Motor neuron (in vitro differentiated cells): ENCODE measurements around the gene PLA2G6. TPM values are rescaled to one million over a fixed set of nuclear protein-coding genes. Genes with fewer than 3 reads are reported as not detected.
A peak's percentile ranks its signal among the peaks of the same experiment; 100 is the strongest.

ENCODE experiments used
- ATAC-seq, 8 experiments: fragments of 200-7000 bp; cut with Tn5 transposase; replicated peaks in 6 of 8; 2 replicates each; pipeline ENCODE4 v1.8.0; 2021; ENCODE audit warnings: mild to moderate bottlenecking in 8 of 8, moderate library complexity in 8 of 8
- H3K27ac ChIP-seq, 2 donors: fragments of 250-450 bp; sonication (Bioruptor Pico); 2 replicates each; pipeline ENCODE4 v1.9.0; 2021; ENCODE audit warnings: antibody characterized with exemption in 2 of 2, mild to moderate bottlenecking in 2 of 2, moderate library complexity in 1 of 2
- H3K4me1 ChIP-seq, 2 donors: fragments of 250-450 bp; sonication (Bioruptor Pico); replicated peaks in 1 of 2; 2 replicates each; pipeline ENCODE4 v1.6.1; 2021; ENCODE audit warnings: antibody characterized with exemption in 2 of 2, mild to moderate bottlenecking in 2 of 2, moderate library complexity in 1 of 2
- H3K4me3 ChIP-seq, 5 donors: fragments of 250-450 bp; sonication (Bioruptor Pico); 2 replicates each; pipeline ENCODE4 v1.9.0; 2021; ENCODE audit warnings: antibody characterized with exemption in 5 of 5, mild to moderate bottlenecking in 5 of 5, moderate library complexity in 4 of 5
- WGBS, 10 experiments: fragments of 450-650 bp; shearing (Covaris generic); methylation state at CpG; one replicate each; pipeline ENCODE4 v1.0.0; 2022; 5-methylcytosine and 5-hydroxymethylcytosine counted together
- in situ Hi-C, 9 experiments: fragments of 400-800 bp; cut with MboI; loops; one replicate each; pipeline ENCODE4 v1.15.0; 2021; ENCODE audit warnings: low sequenced_read_pairs in 9 of 9, low pct_unique_long_range_greater_than_20kb in 2 of 9; ENCODE audit not compliant: unreplicated experiment in 9 of 9
- total RNA-seq, 8 experiments: library from RNA; unstranded; fragments of 300-600 nt; gene quantifications; 2 replicates each; pipeline versions ENCODE4 v1.2.3 to v1.2.4, GENCODE V29; 2022

The PLA2G6 gene
- total RNA-seq, 8 experiments from 2014 or later = 8.6 to 56.8 (median 16.6) TPM

DNA sequence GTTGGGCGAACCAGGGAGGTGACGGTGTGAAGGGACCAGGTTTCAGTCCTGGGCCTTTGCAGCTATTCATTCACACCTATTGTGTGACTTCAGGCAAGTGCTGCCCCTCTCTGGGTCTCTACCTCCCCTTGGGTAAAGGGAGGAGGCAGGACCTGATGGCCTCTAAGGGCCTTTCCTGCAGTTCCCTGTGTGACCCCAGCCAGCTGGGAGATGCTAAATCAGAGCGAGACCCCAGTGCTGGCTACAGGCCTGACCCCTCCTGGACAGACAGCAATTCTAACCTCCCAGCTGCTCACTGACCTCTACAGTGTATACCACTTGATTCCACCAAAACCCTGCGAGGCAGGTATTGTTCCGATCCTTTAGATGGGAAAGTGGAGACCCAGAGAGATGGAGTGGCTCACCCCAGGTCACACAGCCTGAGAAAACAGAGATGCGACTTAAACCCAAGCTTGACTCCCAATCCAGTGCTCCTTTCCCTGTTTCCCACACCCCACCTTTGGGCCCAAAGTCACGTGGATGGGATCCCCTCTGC, 26.3 kb upstream of the PLA2G6 start:
- Histone ChIP-seq H3K4me1 (peaks cover 2 to 5% of the 10 kb centered on the region in 2 donors), H3K4me3 (no peak overlapping the region), H3K27ac (no peak overlapping the region)
- in situ Hi-C loops = no loop called here
- no peak for ATAC-seq
- WGBS, 10 experiments = 54 to 100% (median 86%) methylated on average over 1 to 4 of the region's 7 CpGs; no CpG with 5 or more reads in 4 of the 10 experiments

DNA sequence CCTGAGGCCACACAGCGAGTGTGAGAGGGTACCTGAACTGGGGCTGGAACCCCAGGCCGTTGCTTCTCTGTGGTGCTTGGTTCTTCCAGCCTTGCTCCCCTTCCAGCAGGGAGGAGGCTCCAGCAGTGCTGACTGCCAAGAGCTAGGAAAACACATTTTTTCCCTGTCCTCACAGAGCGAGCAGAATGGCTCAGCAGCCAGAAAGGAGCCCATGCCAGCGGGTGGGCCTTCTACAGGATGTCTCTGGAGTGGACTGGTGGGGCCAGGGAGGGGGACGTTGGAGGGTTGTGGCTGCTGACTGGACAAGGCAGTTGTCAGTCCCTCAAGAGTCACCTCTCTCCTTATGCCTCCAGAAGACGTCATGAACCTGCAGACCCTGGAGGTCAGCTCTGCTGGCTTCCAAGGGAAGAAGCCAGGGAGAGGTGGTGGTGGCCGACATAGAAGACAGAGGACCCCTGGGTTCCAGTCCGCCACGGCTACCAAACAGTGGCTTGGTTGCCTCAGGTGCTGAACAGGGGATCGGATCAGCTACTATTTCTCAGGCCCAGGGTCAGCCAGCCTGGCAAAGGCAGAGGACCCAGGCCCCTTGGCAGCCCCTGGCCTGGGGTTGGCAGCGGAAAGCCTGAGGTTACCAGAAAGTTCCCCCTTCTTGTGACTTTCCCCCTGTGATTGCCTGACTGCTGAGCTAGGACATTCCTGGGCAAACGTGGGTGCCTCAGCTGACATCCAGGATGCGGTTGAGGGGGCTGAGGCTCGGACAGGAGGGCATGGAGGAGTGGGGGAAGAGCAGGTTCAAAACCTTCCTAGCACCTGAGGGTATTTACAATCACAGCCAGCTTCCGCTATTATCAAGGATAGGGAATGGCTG, 23.9 kb upstream of the PLA2G6 start:
- H3K4me3 ChIP-seq = no peak overlapping the region
- peaks cover 2 to 10% of the 10 kb centered on the region in 2 donors for H3K4me1 ChIP-seq
- no peak overlapping the region for H3K27ac ChIP-seq
- ATAC-seq = peak in 3 of 8 experiments; percentile 0
- in situ Hi-C loops = no loop called here
- WGBS, 10 experiments = 20 to 100% (median 83%) methylated on average over 1 to 5 of the region's 15 CpGs; no CpG with 5 or more reads in 3 of the 10 experiments

DNA sequence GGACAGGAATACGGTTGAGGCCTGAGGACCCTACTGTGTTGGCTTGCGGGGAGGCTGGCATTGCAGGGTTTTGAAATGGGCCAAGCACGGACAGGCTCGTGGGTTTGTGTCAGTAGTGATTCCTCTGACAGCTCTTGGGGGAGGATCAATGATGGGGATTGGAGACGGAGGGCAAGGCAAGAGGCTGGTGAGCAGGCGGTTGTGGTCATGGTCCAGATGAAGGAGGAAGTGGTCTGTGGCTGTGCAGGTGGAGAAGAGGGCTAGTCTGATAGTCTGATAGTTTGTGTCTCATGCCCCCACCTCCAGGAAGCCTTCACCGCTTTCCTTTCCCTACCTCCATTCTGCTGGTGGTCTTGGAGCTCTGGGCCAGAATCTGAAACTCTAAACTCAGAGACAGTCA, 23.2 kb upstream of the PLA2G6 start:
- no peak overlapping the region for H3K27ac ChIP-seq
- 27 to 100% (median 85%) methylated on average over 1 to 6 of the region's 7 CpGs; no CpG with 5 or more reads in 2 of the 10 experiments for WGBS, 10 experiments

DNA sequence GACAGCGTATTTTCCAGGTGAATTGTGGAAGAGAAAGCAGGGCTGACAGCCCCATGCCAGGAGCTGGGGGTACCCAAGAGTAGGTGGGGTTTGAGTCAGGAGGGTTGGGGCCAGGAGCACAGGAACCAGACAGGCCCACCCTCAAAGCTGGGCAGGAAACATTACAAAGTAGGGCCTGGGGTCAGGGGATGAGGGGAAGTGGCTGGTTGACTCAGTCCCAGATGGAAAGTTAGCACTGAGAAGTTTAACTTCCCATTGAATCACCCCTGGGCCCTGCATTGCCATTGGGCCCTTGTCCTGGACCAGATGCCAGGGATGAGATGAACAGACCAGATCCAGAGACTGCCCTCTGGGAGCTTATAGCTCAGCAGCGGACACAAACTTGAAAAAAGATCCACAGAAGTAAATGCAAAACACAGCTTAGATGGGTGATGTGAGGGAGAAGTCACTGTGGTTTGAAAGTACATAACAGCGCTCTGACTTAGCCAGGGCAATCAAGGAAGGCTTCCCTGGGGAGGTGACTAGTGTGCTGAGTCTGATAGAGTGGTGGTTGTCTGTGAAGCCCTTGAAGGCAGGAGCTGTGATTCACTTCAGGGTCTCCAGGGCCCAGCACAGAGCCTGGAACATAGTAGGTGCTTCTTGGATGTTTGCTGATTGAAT, 22.4 kb upstream of the PLA2G6 start:
- no peak for ATAC-seq
- no peak overlapping the region for H3K27ac ChIP-seq
- in situ Hi-C loops = no loop called here
- H3K4me1 ChIP-seq = peaks cover 2 to 10% of the 10 kb centered on the region in 2 donors
- 100% methylated on average over 1 of the region's 3 CpGs; no CpG with 5 or more reads in 9 of the 10 experiments for WGBS, 10 experiments
- H3K4me3 ChIP-seq = peak overlapping the region in 3 of 5 donors; percentile 52 to 58 (median 58)

More for the DNA sequence above, 23.2 kb upstream of the PLA2G6 start:
- Histone ChIP-seq H3K4me1 (peaks cover 2 to 10% of the 10 kb centered on the region in 2 donors), H3K4me3 (no peak overlapping the region)
- no peak for ATAC-seq
- in situ Hi-C loops = no loop called here

DNA sequence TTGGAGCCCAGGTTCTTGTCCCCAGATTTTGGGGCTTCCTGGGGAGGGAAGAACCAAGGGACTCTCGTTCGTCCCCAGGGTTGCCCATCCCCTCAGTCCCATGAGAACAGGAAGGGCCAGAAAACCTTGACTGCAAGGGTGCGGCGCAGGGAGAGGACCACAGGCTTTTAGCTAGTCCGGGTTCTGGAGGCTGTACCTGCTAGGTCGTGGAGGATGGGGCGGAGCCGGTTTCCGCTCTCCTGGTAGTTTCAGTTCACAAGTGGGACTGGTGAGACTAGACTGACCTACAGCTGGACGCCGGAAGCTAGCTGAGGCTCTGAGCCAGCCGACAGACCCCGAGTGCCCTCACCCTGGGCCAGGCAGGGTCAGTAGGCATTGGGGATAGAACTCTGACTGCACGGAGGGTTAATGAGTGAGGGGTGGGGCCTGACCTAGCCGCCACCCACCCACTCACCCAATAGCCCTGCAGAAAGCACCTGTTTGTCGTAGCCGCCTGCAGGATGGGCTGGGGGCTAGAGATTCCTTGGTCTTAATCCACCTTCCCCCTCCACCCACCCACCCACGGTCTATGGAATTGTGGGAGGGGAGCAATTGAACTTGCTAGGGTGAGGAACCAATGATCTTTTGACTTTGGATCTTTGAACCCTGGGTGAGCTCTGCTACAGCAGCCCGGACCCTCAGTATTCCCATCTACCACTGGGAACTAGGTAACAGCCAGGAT, 21.6 kb upstream of the PLA2G6 start:
- peak in 5 of 8 experiments; percentile 1 to 7 (median 2) for ATAC-seq
- in situ Hi-C loops = no loop called here
- Histone ChIP-seq H3K27ac (no peak overlapping the region), H3K4me3 (peak overlapping the region; percentile 52 to 58 (median 57)), H3K4me1 (peaks cover 2 to 10% of the 10 kb centered on the region in 2 donors)
- 0 to 43% (median 18%) methylated on average over 1 to 7 of the region's 19 CpGs; no CpG with 5 or more reads in 6 of the 10 experiments for WGBS, 10 experiments

DNA sequence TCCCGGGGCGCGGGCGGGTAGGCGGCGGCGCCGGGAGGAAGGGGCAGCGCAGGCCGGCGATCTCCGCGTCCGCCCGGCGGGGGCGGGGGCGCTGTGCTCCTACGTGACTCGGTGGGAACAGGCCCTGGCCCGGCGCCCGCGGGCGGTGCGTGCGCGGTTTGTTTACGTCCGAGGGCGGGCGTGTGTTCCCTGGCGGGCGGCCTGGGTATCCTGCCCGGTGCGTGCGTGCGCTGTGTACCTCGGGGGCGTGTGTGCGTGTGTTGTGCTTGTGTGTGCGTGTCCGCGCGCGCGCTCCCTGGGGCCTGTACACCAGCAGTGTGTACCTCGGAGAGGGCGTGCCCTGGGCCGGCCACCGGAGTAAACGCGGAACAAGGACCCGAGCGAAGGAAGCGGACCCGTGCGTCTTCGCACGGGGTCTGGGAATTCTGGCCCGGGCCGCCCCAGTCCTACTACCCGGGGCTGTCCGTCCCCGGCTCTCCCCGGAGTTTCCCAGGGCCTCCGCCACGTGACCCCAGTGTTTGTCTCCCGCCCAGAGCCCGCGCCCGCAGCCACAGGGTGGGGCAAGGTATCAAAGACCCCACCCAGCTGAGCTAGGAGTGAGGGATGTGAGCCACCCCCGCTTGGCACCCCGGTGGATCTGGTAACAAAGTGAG, 20.9 kb upstream of the PLA2G6 start:
- peak; percentile 23 to 64 (median 54) for ATAC-seq
- in situ Hi-C loops = no loop called here
- 0 to 2% (median 2%) methylated on average over 2 to 12 of the region's 74 CpGs; no CpG with 5 or more reads in 7 of the 10 experiments for WGBS, 10 experiments
- H3K4me1 ChIP-seq = peaks cover 2 to 10% of the 10 kb centered on the region in 2 donors
- H3K4me3 ChIP-seq = peak overlapping the region; percentile 52 to 58 (median 57)
- H3K27ac ChIP-seq = peak overlapping the region; percentile 59 to 76

DNA sequence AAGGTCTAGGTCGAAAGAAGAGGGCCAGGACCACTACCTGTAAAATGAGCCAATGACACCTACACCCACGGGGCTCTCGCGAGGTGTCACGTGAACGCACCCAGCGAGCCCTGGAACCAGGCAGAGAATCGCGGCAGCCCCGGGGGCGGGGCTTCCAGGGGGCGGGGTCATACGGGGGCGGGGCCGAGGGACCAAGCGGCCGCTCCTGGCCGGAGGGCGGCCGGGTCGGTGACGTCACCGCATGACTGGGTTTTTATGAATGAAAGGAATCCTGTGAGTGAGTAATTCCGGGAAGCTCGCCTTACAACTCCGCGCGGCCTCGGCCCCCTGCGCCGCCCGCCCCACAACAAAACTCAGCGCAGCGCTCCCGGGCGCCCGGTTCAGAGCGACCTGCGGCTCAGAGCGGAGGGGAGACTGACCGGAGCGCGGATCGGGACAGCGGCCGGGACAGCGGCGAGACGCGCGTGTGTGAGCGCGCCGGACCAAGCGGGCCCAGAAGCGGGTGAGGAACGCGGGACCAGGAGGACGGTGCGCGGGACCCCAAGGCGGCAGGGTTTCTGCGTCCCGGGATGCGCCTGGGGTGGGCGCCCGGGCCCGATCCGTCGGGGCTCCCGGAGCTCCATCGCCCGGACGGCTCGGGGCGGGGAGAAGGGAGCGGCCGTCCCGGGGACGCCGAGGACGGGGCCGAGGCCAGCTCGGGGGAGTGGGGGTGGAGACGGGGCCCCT, 20.2 kb upstream of the PLA2G6 start, which contains the start of gene MAFF:
Gene MAFF, plus strand, starts transcription at position 284 of the 726 bp plus-strand sequence. CDS start 11,860 bp downstream, outside the sequence.
- in situ Hi-C loops = no loop called here
- 0% methylated on average over 1 of the region's 85 CpGs; no CpG with 5 or more reads in 9 of the 10 experiments for WGBS, 10 experiments

DNA sequence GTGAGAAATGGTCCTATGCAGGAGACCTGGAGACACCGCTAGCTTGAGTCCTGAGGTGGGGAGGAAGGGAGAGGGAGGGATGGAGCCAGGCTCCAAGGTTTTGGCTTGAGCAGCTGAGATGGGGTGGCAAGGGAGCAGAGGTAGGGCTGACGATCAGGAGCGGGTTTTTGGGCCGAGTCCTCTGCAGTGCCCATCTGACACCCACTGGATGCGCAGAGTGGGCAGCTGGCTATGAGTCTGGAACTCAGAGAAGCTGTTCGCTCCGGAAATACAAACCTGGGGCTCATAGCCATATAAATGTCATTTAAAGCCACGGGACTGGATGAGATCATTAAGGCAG, 19.7 kb upstream of the PLA2G6 start:
- Histone ChIP-seq H3K4me3 (peak overlapping the region; percentile 24 to 58 (median 57)), H3K27ac (peak overlapping the region; percentile 11 to 42), H3K4me1 (peaks cover 2 to 14% of the 10 kb centered on the region in 2 donors)
- in situ Hi-C loops = no loop called here
- 6 to 60% (median 8%) methylated on average over 1 to 4 of the region's 8 CpGs; no CpG with 5 or more reads in 7 of the 10 experiments for WGBS, 10 experiments
- peak in 1 of 8 experiments; percentile 8 for ATAC-seq

More for the DNA sequence above, 20.2 kb upstream of the PLA2G6 start, which contains the start of gene MAFF:
- Histone ChIP-seq H3K27ac (peak within 1 kb of the TSS; percentile 59 to 76), H3K4me3 (peak within 1 kb of the TSS; percentile 52 to 58 (median 57)), H3K4me1 (peaks cover 2 to 13% of the 10 kb centered on the region in 2 donors)
- ATAC-seq = peak; percentile 68 to 83 (median 76)

DNA sequence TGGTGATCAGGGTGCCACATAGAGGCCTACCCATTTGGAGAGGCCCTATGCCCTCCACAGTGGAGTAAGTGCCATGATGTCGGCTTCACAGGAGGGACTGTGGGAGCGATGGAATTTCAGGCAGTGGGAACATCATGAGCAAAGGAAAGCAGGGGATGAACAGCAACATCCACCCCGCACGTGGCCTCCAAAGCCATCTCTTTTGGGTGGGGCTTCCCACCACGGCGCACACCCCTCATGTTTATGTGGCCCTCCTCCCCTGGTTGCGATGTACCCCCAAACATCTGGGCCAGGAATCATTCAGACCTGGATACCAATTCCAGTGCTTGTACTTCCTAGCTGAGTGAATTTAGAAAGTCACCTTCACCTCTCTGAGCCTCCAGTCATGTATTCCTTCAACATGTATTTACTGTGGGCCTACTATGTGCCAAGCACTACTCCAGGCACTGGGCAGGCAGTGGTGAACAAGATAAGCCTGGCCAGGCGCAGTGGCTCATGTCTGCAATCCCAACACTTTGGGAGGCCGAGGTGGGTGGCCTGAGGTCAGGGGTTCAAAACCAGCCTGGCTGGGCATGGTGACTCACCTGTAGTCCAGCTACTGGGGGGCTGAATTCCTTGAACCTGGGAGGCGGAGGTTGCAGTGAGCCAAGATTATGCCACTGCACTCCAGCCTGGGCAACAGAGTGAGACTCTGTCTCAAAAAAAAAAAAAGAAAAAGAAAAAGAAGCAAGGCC, 18.4 kb upstream of the PLA2G6 start:
- H3K4me3 ChIP-seq = no peak overlapping the region
- in situ Hi-C loops = no loop called here
- no peak for ATAC-seq
- peaks cover 2 to 14% of the 10 kb centered on the region in 2 donors for H3K4me1 ChIP-seq
- H3K27ac ChIP-seq = no peak overlapping the region
- 51 to 100% (median 100%) methylated on average over 1 to 6 of the region's 10 CpGs; no CpG with 5 or more reads in 2 of the 10 experiments for WGBS, 10 experiments

DNA sequence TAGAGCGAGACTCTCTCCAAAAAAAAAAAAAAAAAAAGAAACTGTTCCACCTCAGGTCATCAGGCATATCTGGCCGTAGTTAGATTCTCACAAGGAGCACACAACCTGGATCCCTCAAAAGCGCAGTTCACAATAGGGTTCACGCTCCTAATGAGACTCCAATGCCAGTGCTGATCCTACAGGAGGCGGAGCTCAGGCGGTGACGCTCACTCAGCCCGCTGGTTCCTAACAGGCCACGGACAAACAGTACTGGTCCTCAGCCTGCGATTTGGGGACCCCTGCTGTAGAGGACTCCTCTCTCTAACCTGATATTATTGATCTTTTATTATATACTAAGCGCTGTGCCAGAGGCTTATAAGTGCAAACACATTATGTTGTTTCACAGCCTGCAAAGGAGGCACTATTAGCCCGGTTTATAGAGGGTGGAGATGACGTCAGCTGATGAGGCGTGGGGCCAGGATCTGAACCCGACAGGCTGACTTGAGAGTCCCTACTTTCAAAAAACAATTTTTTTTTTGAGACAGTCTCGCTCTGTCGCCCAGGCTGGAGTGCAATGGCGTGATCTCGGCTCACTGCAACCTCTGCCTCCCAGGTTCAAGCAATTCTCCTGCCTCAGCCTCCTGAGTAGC, 15.3 kb upstream of the PLA2G6 start:
- H3K4me3 ChIP-seq = no peak overlapping the region
- H3K4me1 ChIP-seq = peaks cover 7 to 22% of the 10 kb centered on the region in 2 donors
- H3K27ac ChIP-seq = no peak overlapping the region
- in situ Hi-C loops = no loop called here
- 39 to 100% (median 65%) methylated on average over 2 to 8 of the region's 19 CpGs; no CpG with 5 or more reads in 4 of the 10 experiments for WGBS, 10 experiments
- ATAC-seq = peak in 2 of 8 experiments; percentile 4 to 6
